Activated CD4-positive, alpha-beta T cell treated with anti-CD3 and anti-CD28 coated beads, Interleukin-2, amount 50 U/mL, for 48 hours (primary cell): ENCODE results near the gene LAS1L.
"Not testable (repeated sequence)": the region's sequence is repeated elsewhere in the genome, so short reads cannot be mapped to it uniquely, and the experiment has no call there.

Experiments
- DNase-seq, 2 experiments: peaks; one replicate each; pipeline ENCODE4 v3.0.0-alpha.2; 2020

LAS1L gene

DNA sequence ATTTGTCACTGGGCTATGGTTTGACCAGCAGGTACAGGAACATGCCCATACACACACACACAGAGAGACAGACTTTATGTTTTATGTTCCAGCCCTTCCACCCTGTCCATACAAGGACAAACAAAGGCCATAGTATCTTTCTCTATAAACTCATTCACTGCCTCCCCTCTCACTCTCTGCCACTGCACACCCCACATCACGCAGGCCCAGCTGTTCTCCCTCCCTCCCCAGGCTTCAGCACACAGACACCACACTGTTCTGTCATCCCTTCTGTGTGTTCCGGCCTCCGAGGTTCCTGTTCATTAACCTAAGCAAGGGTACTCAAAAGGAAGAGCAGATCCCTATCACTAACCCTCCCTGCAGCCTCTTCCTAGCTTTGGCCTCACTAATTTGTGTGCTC lies 17.8 kb downstream of the LAS1L start:
- no peak for DNase-seq

DNA sequence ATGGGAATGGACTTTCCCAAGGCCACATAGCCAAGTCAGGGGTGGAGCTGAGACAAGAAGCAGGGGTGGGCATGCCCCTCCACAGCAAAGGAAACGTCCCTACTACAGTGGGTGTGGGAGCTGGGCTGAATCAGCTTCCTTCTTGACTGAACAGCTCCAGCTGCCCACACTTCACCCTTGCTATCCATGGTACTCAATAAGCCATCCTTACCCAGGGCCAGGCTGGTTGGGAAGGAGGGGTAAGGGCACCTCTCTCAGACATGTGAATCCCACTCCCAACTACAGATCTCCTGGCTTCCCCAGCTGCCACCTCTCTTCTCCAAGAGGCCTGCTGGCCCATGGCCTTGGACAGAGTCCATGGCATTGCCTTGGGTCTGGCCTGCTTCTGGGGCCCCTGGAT lies 21.0 kb downstream of the LAS1L start:
- no peak for DNase-seq

DNA sequence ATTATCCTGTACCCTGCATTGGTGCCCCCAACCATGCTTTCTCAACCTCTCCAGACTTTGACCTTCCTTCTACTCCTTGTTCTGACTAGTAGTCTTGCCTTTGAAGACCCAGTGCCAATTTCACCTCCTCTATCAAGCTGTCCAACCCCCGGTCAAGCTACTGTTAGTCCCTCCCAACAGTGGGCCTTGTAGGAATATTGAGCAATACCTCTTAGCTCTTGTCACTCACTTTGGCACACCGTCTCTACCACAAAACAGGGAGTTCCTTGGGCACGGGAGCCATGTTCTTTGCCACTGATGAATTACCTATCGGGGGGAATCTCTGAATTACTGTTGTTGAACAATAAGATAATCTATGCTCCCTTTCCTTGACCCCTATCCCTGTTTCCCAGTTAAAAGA lies 25.2 kb downstream of the LAS1L start:
- no peak for DNase-seq

DNA sequence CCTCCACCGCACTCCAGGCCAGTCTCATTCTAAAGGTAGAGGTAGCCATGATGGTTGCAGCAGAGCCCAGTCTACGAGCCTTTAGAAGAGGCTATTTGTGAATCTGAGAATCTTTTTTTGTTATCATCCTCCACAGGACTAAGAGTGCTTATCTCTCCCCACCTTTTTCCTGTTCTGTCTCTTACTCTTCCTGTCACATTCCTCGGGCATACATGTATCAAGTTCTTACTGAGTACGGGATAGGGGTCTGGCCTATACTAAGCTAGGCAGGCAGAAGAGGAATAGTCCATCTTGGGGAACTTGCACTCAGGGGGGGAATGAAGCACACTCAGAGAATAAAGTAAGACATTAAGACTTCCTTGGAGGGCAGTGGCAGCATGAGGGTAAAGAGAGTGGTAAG lies 25.7 kb downstream of the LAS1L start:
- DNase-seq = no peak

DNA sequence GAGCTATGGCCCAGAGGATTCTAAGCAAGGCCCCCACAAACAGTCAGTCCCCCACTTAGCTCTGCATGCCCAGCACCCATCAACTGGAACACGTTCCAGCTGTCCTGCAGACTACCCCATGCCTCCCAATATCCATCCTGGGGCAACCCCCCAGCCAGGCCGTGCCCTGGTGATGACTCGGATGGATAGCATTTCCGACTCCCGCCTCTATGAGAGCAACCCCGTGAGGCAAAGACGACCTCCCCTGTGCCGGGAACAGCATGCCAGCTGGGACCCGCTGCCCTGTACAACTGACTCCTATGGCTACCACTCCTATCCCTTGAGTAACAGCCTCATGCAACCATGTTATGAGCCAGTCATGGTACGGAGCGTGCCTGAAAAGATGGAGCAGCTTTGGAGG lies 32.0 kb downstream of the LAS1L start:
- no peak for DNase-seq

DNA sequence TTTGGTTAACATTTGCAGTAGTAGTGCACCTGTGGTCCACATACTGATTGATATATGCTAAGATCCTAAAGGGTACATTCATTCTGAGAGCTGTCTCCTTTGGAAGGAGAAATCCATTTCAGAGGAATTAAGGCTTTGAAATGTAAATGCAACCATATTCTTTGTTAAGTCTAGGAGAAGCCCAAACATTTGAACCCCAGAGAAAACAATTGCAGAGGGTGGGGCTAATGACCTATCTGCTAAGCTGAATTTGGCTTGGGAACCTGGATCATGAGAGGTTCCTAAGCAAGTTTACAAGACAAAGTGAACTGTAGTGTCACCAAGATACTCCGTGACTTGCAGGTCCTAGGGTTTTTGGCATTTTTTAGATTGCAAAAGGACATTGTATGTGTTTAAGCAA lies 41.2 kb downstream of the LAS1L start:
- DNase-seq = no peak

DNA sequence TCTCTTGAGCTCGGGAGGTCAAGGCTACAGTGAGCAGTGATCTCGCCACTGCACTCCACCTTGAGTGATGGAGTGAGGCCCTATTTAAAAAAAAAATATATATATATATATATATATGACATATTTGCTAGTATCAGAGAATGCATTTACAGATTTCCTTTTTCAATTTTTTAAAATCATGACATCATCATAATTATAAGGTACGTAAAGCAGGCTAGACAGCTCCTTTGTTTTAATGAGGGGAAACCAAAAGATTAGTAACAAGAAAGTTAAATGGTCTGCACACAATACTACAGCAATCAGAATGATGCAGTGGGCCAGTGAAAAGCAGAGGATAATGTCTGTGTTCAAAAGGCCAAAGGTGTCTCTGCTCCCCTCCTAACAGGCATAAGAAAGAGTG lies 43.0 kb downstream of the LAS1L start:
- no peak for DNase-seq

DNA sequence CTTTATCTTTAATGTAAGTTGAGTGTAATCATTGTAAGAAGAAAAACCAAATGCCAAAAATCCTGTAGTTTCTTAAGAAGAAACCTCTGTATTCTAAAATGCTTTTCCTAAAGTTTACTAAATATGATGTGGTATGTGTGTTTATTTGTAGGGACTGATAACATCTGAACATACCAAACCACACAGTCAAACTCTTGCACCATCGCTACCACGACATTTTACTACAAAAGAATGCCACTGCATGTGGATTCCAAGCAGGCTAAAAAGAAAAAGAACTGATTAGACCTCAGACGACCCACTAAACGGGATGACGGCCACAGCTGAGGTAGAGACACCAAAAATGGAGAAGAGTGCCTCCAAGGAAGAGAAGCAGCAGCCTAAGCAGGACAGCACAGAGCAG lies 46.1 kb downstream of the LAS1L start:
- no peak for DNase-seq

DNA sequence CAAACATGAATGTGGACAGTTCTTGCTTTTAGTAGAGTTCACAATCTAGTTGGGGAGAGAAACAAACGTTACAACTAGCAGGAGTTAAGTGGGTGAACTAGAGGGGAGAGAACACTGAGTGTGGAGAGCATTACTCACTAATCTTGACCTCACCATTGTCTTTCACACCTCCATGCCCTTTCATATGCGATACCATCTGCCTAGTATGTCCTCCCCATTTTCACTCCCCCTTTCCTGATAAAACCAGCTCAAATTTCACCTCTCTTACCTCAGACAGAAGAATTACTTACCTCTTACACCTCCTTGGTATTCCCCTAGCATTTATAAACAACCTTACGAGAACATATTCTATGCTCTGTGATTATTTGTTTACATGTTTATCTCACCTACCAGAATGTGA lies 53.6 kb downstream of the LAS1L start:
- DNase-seq = no peak

DNA sequence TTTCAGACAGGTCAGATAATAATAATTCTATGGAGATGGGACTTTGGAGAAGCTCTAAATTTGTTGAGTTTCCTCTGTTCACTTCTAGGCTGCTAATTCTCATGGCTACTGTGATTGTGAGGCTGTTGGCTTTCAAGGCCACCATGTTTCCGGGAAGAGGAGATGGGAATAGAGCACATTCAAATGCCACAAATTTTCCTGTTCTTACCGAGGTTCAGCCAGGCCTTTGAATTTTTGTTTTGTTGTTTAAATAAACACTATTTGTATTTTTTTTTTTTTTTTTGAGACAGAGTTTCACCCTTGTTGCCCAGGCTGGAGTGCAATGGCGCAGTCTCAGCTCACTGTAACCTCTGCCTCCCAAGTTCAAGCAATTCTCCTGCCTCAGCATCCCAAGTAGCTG lies 55.5 kb downstream of the LAS1L start:
- not testable (repeated sequence) for DNase-seq

DNA sequence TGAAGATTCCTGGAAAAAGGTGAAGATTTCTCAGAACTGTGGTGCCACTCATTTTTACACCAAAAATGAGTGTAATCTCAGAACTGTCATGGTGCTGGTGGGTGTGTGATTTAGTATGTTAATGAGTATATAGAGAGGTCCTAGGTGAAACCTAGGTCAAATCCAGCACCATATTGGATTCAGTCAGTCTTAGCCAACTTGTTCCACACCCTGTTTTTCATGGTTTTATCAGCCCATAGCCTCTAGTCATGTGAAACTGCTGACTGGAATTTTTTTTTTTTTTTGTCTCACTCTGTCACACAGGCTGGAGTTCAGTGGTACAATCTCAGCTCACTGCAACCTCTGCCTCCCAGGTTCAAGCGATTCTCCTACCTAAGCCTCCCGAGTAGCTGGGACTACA lies 58.0 kb downstream of the LAS1L start:
- no peak for DNase-seq

DNA sequence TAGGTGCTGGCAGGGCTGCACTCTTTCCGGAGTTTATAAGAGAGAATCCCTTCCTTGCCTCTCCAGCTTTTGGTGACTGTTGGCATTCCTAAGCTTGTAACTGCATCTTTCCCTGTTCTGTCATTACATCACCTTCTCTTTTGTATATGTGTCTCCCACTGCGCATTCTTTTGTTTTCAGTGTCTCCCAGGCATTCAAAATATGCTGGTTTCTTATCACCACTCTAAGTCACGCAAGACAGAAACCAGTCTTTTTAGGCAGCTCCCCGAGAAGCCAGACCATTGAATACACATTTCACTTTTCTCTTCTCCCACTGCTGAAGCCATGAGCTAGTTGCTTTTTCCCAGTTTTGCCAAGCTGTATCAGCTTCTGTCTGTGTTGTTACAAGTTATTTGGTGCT lies 71.0 kb downstream of the LAS1L start:
- no peak for DNase-seq
